ENCODE data around the gene TGFBR3L. TPM values are rescaled to one million over a fixed set of nuclear protein-coding genes. Genes with fewer than 3 reads are reported as not detected.
A peak's percentile ranks its signal among the peaks of the same experiment; 100 is the strongest.

TGFBR3L gene
- total RNA-seq, 1 donor from 2014 or later, result 1.2 TPM

- H3K4me1 ChIP-seq, result peaks cover 20% of the 10 kb centered on the region
- peak overlapping the region; percentile 53 for H3K27ac ChIP-seq
- peak; percentile 76 for ATAC-seq
- H3K36me3 ChIP-seq, result no peaks in the 10 kb centered on the region
- peaks cover 31% of the 10 kb centered on the region for H3K27me3 ChIP-seq
- TF ChIP-seq CTCF (IDR thresholded peaks at IDR 0.05), result peak; percentile 73
- H3K9me3 ChIP-seq, result no peaks in the 10 kb centered on the region
- intact Hi-C loops (cut with DNase I), result no loop called here
- peak overlapping the region; percentile 51 for H3K4me3 ChIP-seq
- peak; percentile 90 for DNase-seq
These were observed 45.8 kb upstream of the TGFBR3L start for GRCh38 chr19:7868671-7869452.

GRCh38 chr19:7869453-7869909 is 45.1 kb upstream of the TGFBR3L start:
- Histone ChIP-seq H3K36me3 (no peaks in the 10 kb centered on the region), H3K9me3 (no peaks in the 10 kb centered on the region), H3K4me1 (peaks cover 21% of the 10 kb centered on the region), H3K4me3 (peak overlapping the region; percentile 51), H3K27ac (peak overlapping the region; percentile 53), H3K27me3 (peaks cover 27% of the 10 kb centered on the region)
- TF ChIP-seq CTCF (IDR thresholded peaks at IDR 0.05), result no peak
- intact Hi-C loops (cut with DNase I), result no loop called here
- peak; percentile 64 for ATAC-seq
- DNase-seq, result peak; percentile 87

- peak; percentile 79 for DNase-seq
- H3K4me3 ChIP-seq, result peak overlapping the region; percentile 51
- H3K4me1 ChIP-seq, result peaks cover 23% of the 10 kb centered on the region
- H3K9me3 ChIP-seq, result no peaks in the 10 kb centered on the region
- intact Hi-C loops (cut with DNase I), result no loop called here
- H3K27ac ChIP-seq, result no peak overlapping the region
- no peak for TF ChIP-seq CTCF (IDR thresholded peaks at IDR 0.05)
- H3K36me3 ChIP-seq, result no peaks in the 10 kb centered on the region
- ATAC-seq, result no peak
- peaks cover 31% of the 10 kb centered on the region for H3K27me3 ChIP-seq
These were observed 44.6 kb upstream of the TGFBR3L start for GRCh38 chr19:7869910-7870511.

GRCh38 chr19:7870571-7871436 is 43.8 kb upstream of the TGFBR3L start:
- peak; percentile 80 for DNase-seq
- peaks cover 23% of the 10 kb centered on the region for H3K4me1 ChIP-seq
- no peaks in the 10 kb centered on the region for H3K9me3 ChIP-seq
- intact Hi-C loops (cut with DNase I), result no loop called here
- peak; percentile 0 for ATAC-seq
- H3K27ac ChIP-seq, result no peak overlapping the region
- no peak for TF ChIP-seq CTCF (IDR thresholded peaks at IDR 0.05)
- no peaks in the 10 kb centered on the region for H3K36me3 ChIP-seq
- peaks cover 37% of the 10 kb centered on the region for H3K27me3 ChIP-seq
- no peak overlapping the region for H3K4me3 ChIP-seq

GRCh38 chr19:7871437-7872305 is 43.0 kb upstream of the TGFBR3L start:
- intact Hi-C loops (cut with DNase I), result no loop called here
- no peaks in the 10 kb centered on the region for H3K36me3 ChIP-seq
- no peak for TF ChIP-seq CTCF (IDR thresholded peaks at IDR 0.05)
- peaks cover 23% of the 10 kb centered on the region for H3K4me1 ChIP-seq
- ATAC-seq (peak; percentile 68), DNase-seq (peak; percentile 98)
- no peaks in the 10 kb centered on the region for H3K9me3 ChIP-seq
- H3K27me3 ChIP-seq, result peaks cover 34% of the 10 kb centered on the region
- no peak overlapping the region for H3K27ac ChIP-seq
- no peak overlapping the region for H3K4me3 ChIP-seq
